HepG2 (cell line): ENCODE measurements around the gene TMEM63B. TPM values are rescaled to one million over a fixed set of nuclear protein-coding genes. Genes with fewer than 3 reads are reported as not detected.

ENCODE experiments used
- ATAC-seq: fragments of 200-7000 bp; cut with Tn5 transposase; 3 replicates; pipeline ENCODE4 v1.9.1; 2020; ENCODE audit warnings: mild to moderate bottlenecking, moderate library complexity
- BruUV-seq: library from RNA; stranded (reverse); fragments of 400-500 nt; replicated peaks from 2 replicates; lab custom pipeline; 2021; lab: Mats Ljungman, UMichigan
- CTCF ChIA-PET: fragments of 300-600 bp; formaldehyde crosslinking; extraction: SDS; loops from one replicate; lab custom pipeline; 2021; ENCODE audit warnings: low total read pairs, inconsistent platforms, low intra/inter-chr PET ratio; lab: Yijun Ruan, JAX
- POLR2A ChIA-PET: fragments of 350-600 bp; sonication (Branson Sonifier 250); formaldehyde crosslinking; loops from one replicate; lab custom pipeline; 2020; ENCODE audit warnings: antibody characterized with exemption, inconsistent platforms; lab: Yijun Ruan, JAX
- DNase-seq: peaks from one replicate; pipeline ENCODE4 v3.0.0-alpha.2; 2015; ENCODE audit warnings: low spot score
- FAIRE-seq: peaks from 3 replicates; lab custom pipeline; 2011; peaks lifted over from hg19 to GRCh38; lab: Jason Lieb, UNC
- H2AFZ ChIP-seq: one replicate; pipeline ENCODE4 v1.6.1; 2011; ENCODE audit warnings: low read length, inconsistent platforms
- H3K27ac ChIP-seq: fragments of 300-600 bp; 3 replicates; pipeline ENCODE4 v1.8.0; 2011; ENCODE audit warnings: mixed run types, mild to moderate bottlenecking, mixed read lengths, low read length, inconsistent platforms; ENCODE audit not compliant: insufficient read depth; ENCODE audit errors: extremely low read length
- H3K27me3 ChIP-seq, 2 experiments: fragments of 200-600 bp in 1 of 2; 2 replicates in 1 of 2; 3 replicates in 1 of 2; pipeline versions ENCODE4 v1.6.0 to v1.8.0; 2011; ENCODE audit warnings: low read length in 2 of 2, mild to moderate bottlenecking in 2 of 2, moderate library complexity in 2 of 2, inconsistent platforms in 1 of 2; ENCODE audit not compliant: insufficient read depth in 2 of 2, control insufficient read depth in 1 of 2
- H3K36me3 ChIP-seq, 2 experiments: fragments of 200-600 bp in 1 of 2; replicated peaks in 1 of 2; 2 replicates in 1 of 2; 3 replicates in 1 of 2; pipeline versions ENCODE4 v1.5.1 to v1.8.0; 2011; ENCODE audit warnings: low read length in 2 of 2, inconsistent platforms in 1 of 2; ENCODE audit not compliant: insufficient read depth in 2 of 2, control insufficient read depth in 1 of 2
- H3K4me1 ChIP-seq: 2 replicates; pipeline ENCODE4 v1.5.1; 2012; ENCODE audit warnings: low read length, inconsistent platforms; ENCODE audit not compliant: insufficient read depth
- H3K4me2 ChIP-seq: 2 replicates; pipeline ENCODE4 v1.6.0; 2011; ENCODE audit warnings: low read depth, low read length, inconsistent platforms
- H3K4me3 ChIP-seq, 3 experiments: fragments of 200-600 bp in 1 of 3; sonication (generic), shearing (Covaris generic) in 1 of 3; replicated peaks in 1 of 3; 2 replicates each; pipeline ENCODE4 v1.5.1; 2011 to 2016; ENCODE audit warnings: low read length in 3 of 3, inconsistent platforms in 2 of 3, low read depth in 2 of 3, mild to moderate bottlenecking in 2 of 3, control low read depth in 1 of 3, mixed read lengths in 1 of 3; ENCODE audit not compliant: insufficient read depth in 1 of 3
- H3K79me2 ChIP-seq: one replicate; pipeline ENCODE4 v1.6.1; 2011; ENCODE audit warnings: low read length, inconsistent platforms; ENCODE audit not compliant: insufficient read depth
- H3K9ac ChIP-seq: 2 replicates; pipeline ENCODE4 v1.6.0; 2011; ENCODE audit warnings: mild to moderate bottlenecking, low read depth, low read length, inconsistent platforms; ENCODE audit not compliant: insufficient read depth
- H3K9me3 ChIP-seq: 2 replicates; pipeline ENCODE4 v1.5.1; 2012; ENCODE audit warnings: mild to moderate bottlenecking, low read length
- H4K20me1 ChIP-seq: 2 replicates; pipeline ENCODE4 v1.6.0; 2011; ENCODE audit warnings: inconsistent platforms, mild to moderate bottlenecking, low read length, moderate library complexity; ENCODE audit not compliant: insufficient read depth
- ATF6 ChIP-seq: sonication (generic); formaldehyde crosslinking; conservative IDR thresholded peaks from 2 replicates; pipeline ENCODE4 v1.4.0; 2020; ENCODE audit warnings: missing genetic modification reagents
- GRHL1 ChIP-seq: sonication (generic); formaldehyde crosslinking; conservative IDR thresholded peaks from 2 replicates; pipeline ENCODE4 v1.8.0; 2022; ENCODE audit warnings: missing genetic modification reagents
- HNRNPLL ChIP-seq: fragments of 200-400 bp; formaldehyde crosslinking; IDR thresholded peaks from 2 replicates; pipeline ENCODE4 v1.6.1; 2017; ENCODE audit warnings: mild to moderate bottlenecking, low read depth, low read length; ENCODE audit not compliant: poor library complexity, severe bottlenecking
- IKZF5 ChIP-seq: IDR thresholded peaks from 2 replicates; pipeline ENCODE4 v1.6.1; 2018; ENCODE audit warnings: missing genetic modification reagents, mild to moderate bottlenecking, missing compliant biosample characterization
- MAFK ChIP-seq, 2 experiments: IDR thresholded peaks in 1 of 2; conservative IDR thresholded peaks in 1 of 2; 2 replicates each; pipeline ENCODE4 v1.6.1; 2011; ENCODE audit warnings: improper control_type of control experiment in 2 of 2, low read length in 2 of 2
- MLX ChIP-seq: IDR thresholded peaks from 2 replicates; pipeline ENCODE4 v1.6.1; 2016
- MTA1 ChIP-seq: sonication (generic); formaldehyde crosslinking; IDR thresholded peaks from 2 replicates; pipeline ENCODE4 v1.4.0; 2020; ENCODE audit warnings: missing genetic modification reagents, mild to moderate bottlenecking, borderline replicate concordance
- SMARCC2 ChIP-seq: fragments of 450-650 bp; IDR thresholded peaks from 2 replicates; pipeline ENCODE4 v1.6.1; 2017; ENCODE audit warnings: antibody characterized with exemption, mild to moderate bottlenecking
- TCF7 ChIP-seq: sonication (generic); IDR thresholded peaks from 2 replicates; pipeline ENCODE4 v1.6.1; 2016; ENCODE audit warnings: antibody characterized with exemption, low read depth
- THAP8 ChIP-seq: sonication (generic); formaldehyde crosslinking; IDR thresholded peaks from 2 replicates; pipeline ENCODE4 v1.5.1; 2020; ENCODE audit warnings: missing genetic modification reagents, mild to moderate bottlenecking, borderline replicate concordance
- XBP1 ChIP-seq: sonication (generic); formaldehyde crosslinking; IDR thresholded peaks from 2 replicates; pipeline ENCODE4 v1.5.0; 2020; ENCODE audit warnings: missing genetic modification reagents
- ZKSCAN5 ChIP-seq: sonication (generic); formaldehyde crosslinking; IDR thresholded peaks from 2 replicates; pipeline ENCODE4 v1.5.1; 2020; ENCODE audit warnings: mild to moderate bottlenecking, missing genetic modification reagents
- ZNF367 ChIP-seq: sonication (generic); formaldehyde crosslinking; IDR thresholded peaks from 2 replicates; pipeline ENCODE4 v1.4.0; 2020; ENCODE audit warnings: missing genetic modification reagents, borderline replicate concordance
- ZUFSP ChIP-seq: sonication (generic); formaldehyde crosslinking; IDR thresholded peaks from 2 replicates; pipeline ENCODE4 v1.9.0; 2021; ENCODE audit warnings: missing genetic modification reagents, mild to moderate bottlenecking, borderline replicate concordance
- whole genome bisulfite sequencing: methylation state at CpG from one replicate; pipeline ENCODE4 v1.1.6; 2017; ENCODE audit warnings: low lambda C conversion rate; 5-methylcytosine and 5-hydroxymethylcytosine counted together
- in situ Hi-C: cut with HindIII; loops from 2 replicates; pipeline ENCODE4 v1.10.0; 2017; ENCODE audit warnings: low pct_unique_long_range_greater_than_20kb; ENCODE audit not compliant: extremely low pct_ligation_motif_present
- intact Hi-C: fragments of 100-400 bp; cut with micrococcal nuclease; formaldehyde crosslinking; loops from one replicate; pipeline ENCODE4 v1.10.0; 2022; ENCODE audit not compliant: unreplicated experiment
- polyA plus RNA-seq, 8 experiments: library from polyadenylated mRNA; depleted of rRNA in 3 of 8; stranded (reverse) in 7 of 8; unstranded in 1 of 8; fragments of >200 nt; fragmentation: Illumina TruSeq in 4 of 8; extraction: Trizol in 4 of 8; gene quantifications; 2 replicates each; pipeline versions ENCODE4 v1.2.1 to v1.2.3, GENCODE V29; 2011 to 2016; ENCODE audit warnings: low read depth in 4 of 8, missing spikeins in 1 of 8, mixed read lengths in 1 of 8; ENCODE audit not compliant: insufficient read depth in 1 of 8
- total RNA-seq, 5 experiments: library from RNA; depleted of rRNA; stranded (reverse); fragments of >200 nt; fragmentation: Illumina TruSeq; extraction: Trizol; gene quantifications; 2 replicates each; pipeline ENCODE4 v1.2.3, GENCODE V29; 2016; ENCODE audit warnings: low read depth in 1 of 5

Gene TMEM63B
- total and polyA plus RNA-seq, 2 of the 13 experiments (the other 11 are each of a cell fraction or from before 2014, with no cell fraction given) = 27.4 to 75.8 TPM

GRCh38 chr6:44100088-44100550, 27.2 kb upstream of the TMEM63B start (continued):
- TF ChIP-seq ATF6 (CRISPR knock-in tag) = no peak
- TF ChIP-seq HNRNPLL = no peak

GRCh38 chr6:44101832-44102231, 25.5 kb upstream of the TMEM63B start:
- WGBS = 97% methylated on average over 4 of the region's 4 CpGs
- Histone ChIP-seq H3K4me2 (no peak overlapping the region), H3K9ac (no peak overlapping the region), H2AFZ (no peak overlapping the region), H4K20me1 (no peaks in the 10 kb centered on the region), H3K9me3 (no peaks in the 10 kb centered on the region), H3K27me3 (no peaks in the 10 kb centered on the region), H3K36me3 (peaks cover 18 to 29% of the 10 kb centered on the region in 2 experiments), H3K4me1 (peaks cover 58% of the 10 kb centered on the region), H3K27ac (no peak overlapping the region), H3K79me2 (peaks cover under 1% of the 10 kb centered on the region), H3K4me3 (no peak overlapping the region)
- BruUV-seq = no TSS peak
- ChIA-PET POLR2A (interaction anchor here (1.0 to 4.9 kb wide), 2 partner anchors 10 to 55 kb away, joined by 3 to 27 read pairs; no protein-coding TSS in a partner anchor), CTCF (interaction anchor here (6.1 kb wide), 1 partner anchor 50 kb away, joined by 74 read pairs; no protein-coding TSS in a partner anchor)
- DNase-seq (no peak), FAIRE-seq (no peak), ATAC-seq (no peak)
- in situ Hi-C loops (loop anchor here (5.0 kb wide), 2 partner anchors 50 to 135 kb away; no protein-coding TSS in a partner anchor), intact Hi-C loops (loop anchor here (5.0 kb wide), 1 partner anchor 40 kb away; no protein-coding TSS in a partner anchor)
- TF ChIP-seq GRHL1 (CRISPR knock-in tag) (no peak), SMARCC2 (no peak), ZNF367 (CRISPR knock-in tag) (no peak), ZKSCAN5 (CRISPR knock-in tag) (no peak), TCF7 (no peak), MAFK (conservative IDR thresholded peaks at IDR 0.05 in 1 of 2, IDR thresholded peaks at IDR 0.05 in 1 of 2; ENCODE audit: low read length in 2 of 2) (no peak), MLX (CRISPR knock-in tag) (no peak), IKZF5 (CRISPR knock-in tag) (no peak), XBP1 (CRISPR knock-in tag) (no peak), ZUFSP (no peak), THAP8 (CRISPR knock-in tag) (no peak), MTA1 (no peak)
